ENCODE results near the gene NTF3.

Gene NTF3

DNA sequence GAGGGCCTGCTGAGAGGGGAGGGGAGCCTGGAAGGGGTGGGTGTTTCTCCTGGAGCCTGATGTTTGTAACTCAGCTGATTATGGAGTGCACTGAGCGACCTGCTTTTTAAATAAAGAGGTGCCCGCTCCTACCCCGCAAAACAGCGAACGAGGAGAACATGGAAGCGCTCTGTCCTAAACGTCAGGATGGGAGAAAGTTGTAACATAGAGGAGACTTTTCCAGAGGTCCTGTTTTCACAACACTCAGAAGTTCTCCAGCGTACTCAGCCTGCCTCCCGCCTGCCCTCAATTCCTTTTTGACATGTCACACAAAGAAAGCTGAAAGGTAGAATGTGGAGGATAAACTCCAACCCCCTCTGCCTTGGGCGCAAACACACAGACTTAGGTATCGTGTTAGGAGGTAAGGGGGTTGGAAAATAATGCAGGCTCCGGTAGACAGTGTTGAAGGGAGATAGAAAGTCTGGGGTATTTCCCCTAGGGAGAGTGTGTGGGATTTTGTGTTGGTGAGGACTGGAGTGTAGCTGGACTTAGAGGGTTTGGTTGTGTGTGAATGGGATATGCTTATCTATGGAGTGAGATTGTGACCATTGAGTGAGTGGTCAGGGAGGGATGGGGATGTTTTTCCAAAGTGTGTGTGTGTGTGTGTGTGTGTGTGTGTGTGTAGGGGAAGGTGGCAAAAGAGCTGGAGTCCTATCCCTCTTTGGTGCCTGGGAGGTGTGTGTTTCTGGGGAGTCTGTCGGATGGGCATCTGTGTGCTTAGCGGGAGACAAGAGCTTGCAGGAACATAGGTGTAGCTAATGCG, 2.1 kb downstream of the NTF3 start (continued):
- TF ChIP-seq, protein P1, sequence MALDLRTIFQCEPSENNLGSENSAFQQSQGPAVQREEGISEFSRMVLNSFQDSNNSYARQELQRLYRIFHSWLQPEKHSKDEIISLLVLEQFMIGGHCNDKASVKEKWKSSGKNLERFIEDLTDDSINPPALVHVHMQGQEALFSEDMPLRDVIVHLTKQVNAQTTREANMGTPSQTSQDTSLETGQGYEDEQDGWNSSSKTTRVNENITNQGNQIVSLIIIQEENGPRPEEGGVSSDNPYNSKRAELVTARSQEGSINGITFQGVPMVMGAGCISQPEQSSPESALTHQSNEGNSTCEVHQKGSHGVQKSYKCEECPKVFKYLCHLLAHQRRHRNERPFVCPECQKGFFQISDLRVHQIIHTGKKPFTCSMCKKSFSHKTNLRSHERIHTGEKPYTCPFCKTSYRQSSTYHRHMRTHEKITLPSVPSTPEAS (tag by site-specific recombination; IDR thresholded peaks at IDR 0.05) = peak; percentile 70
- TF ChIP-seq ZNF776 (tag by site-specific recombination; IDR thresholded peaks at IDR 0.05; ENCODE audit: borderline replicate concordance) (no peak), ZNF48 (tag by site-specific recombination; IDR thresholded peaks at IDR 0.05) (no peak), KLF9 (tag by site-specific recombination; IDR thresholded peaks at IDR 0.05; ENCODE audit: low read depth) (no peak), ZNF138 (tag by site-specific recombination; IDR thresholded peaks at IDR 0.05; ENCODE audit: borderline replicate concordance) (no peak), ZNF292 (tag by site-specific recombination; IDR thresholded peaks at IDR 0.05; ENCODE audit: borderline replicate concordance, low read depth) (no peak), ZSCAN23 (tag by site-specific recombination; IDR thresholded peaks at IDR 0.05) (no peak), ZNF324 (tag by site-specific recombination; IDR thresholded peaks at IDR 0.05) (no peak), ZBTB48 (tag by site-specific recombination; IDR thresholded peaks at IDR 0.05) (peak; percentile 35; the same call in 1 of the 2 replicates), ZNF391 (tag by site-specific recombination; IDR thresholded peaks at IDR 0.05; ENCODE audit: borderline replicate concordance, low read depth) (no peak), MZF1 (tag by site-specific recombination; IDR thresholded peaks at IDR 0.05; ENCODE audit: borderline replicate concordance) (no peak), ZNF341 (tag by site-specific recombination; IDR thresholded peaks at IDR 0.05; ENCODE audit: low read depth) (no peak), ZNF677 (tag by site-specific recombination; IDR thresholded peaks at IDR 0.05) (no peak)
- TF ChIP-seq, protein P2, sequence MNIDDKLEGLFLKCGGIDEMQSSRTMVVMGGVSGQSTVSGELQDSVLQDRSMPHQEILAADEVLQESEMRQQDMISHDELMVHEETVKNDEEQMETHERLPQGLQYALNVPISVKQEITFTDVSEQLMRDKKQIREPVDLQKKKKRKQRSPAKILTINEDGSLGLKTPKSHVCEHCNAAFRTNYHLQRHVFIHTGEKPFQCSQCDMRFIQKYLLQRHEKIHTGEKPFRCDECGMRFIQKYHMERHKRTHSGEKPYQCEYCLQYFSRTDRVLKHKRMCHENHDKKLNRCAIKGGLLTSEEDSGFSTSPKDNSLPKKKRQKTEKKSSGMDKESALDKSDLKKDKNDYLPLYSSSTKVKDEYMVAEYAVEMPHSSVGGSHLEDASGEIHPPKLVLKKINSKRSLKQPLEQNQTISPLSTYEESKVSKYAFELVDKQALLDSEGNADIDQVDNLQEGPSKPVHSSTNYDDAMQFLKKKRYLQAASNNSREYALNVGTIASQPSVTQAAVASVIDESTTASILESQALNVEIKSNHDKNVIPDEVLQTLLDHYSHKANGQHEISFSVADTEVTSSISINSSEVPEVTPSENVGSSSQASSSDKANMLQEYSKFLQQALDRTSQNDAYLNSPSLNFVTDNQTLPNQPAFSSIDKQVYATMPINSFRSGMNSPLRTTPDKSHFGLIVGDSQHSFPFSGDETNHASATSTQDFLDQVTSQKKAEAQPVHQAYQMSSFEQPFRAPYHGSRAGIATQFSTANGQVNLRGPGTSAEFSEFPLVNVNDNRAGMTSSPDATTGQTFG (tag by site-specific recombination; IDR thresholded peaks at IDR 0.05; ENCODE audit: borderline replicate concordance) = no peak
- TF ChIP-seq, protein P3, sequence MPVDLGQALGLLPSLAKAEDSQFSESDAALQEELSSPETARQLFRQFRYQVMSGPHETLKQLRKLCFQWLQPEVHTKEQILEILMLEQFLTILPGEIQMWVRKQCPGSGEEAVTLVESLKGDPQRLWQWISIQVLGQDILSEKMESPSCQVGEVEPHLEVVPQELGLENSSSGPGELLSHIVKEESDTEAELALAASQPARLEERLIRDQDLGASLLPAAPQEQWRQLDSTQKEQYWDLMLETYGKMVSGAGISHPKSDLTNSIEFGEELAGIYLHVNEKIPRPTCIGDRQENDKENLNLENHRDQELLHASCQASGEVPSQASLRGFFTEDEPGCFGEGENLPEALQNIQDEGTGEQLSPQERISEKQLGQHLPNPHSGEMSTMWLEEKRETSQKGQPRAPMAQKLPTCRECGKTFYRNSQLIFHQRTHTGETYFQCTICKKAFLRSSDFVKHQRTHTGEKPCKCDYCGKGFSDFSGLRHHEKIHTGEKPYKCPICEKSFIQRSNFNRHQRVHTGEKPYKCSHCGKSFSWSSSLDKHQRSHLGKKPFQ (tag by site-specific recombination; IDR thresholded peaks at IDR 0.05) = no peak
- TF ChIP-seq, protein P4, sequence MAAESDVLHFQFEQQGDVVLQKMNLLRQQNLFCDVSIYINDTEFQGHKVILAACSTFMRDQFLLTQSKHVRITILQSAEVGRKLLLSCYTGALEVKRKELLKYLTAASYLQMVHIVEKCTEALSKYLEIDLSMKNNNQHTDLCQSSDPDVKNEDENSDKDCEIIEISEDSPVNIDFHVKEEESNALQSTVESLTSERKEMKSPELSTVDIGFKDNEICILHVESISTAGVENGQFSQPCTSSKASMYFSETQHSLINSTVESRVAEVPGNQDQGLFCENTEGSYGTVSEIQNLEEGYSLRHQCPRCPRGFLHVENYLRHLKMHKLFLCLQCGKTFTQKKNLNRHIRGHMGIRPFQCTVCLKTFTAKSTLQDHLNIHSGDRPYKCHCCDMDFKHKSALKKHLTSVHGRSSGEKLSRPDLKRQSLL (tag by site-specific recombination; IDR thresholded peaks at IDR 0.05) = no peak
- TF ChIP-seq, protein P5, sequence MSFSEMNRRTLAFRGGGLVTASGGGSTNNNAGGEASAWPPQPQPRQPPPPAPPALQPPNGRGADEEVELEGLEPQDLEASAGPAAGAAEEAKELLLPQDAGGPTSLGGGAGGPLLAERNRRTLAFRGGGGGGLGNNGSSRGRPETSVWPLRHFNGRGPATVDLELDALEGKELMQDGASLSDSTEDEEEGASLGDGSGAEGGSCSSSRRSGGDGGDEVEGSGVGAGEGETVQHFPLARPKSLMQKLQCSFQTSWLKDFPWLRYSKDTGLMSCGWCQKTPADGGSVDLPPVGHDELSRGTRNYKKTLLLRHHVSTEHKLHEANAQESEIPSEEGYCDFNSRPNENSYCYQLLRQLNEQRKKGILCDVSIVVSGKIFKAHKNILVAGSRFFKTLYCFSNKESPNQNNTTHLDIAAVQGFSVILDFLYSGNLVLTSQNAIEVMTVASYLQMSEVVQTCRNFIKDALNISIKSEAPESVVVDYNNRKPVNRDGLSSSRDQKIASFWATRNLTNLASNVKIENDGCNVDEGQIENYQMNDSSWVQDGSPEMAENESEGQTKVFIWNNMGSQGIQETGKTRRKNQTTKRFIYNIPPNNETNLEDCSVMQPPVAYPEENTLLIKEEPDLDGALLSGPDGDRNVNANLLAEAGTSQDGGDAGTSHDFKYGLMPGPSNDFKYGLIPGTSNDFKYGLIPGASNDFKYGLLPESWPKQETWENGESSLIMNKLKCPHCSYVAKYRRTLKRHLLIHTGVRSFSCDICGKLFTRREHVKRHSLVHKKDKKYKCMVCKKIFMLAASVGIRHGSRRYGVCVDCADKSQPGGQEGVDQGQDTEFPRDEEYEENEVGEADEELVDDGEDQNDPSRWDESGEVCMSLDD (tag by site-specific recombination; IDR thresholded peaks at IDR 0.05) = no peak
- TF ChIP-seq, protein P6, sequence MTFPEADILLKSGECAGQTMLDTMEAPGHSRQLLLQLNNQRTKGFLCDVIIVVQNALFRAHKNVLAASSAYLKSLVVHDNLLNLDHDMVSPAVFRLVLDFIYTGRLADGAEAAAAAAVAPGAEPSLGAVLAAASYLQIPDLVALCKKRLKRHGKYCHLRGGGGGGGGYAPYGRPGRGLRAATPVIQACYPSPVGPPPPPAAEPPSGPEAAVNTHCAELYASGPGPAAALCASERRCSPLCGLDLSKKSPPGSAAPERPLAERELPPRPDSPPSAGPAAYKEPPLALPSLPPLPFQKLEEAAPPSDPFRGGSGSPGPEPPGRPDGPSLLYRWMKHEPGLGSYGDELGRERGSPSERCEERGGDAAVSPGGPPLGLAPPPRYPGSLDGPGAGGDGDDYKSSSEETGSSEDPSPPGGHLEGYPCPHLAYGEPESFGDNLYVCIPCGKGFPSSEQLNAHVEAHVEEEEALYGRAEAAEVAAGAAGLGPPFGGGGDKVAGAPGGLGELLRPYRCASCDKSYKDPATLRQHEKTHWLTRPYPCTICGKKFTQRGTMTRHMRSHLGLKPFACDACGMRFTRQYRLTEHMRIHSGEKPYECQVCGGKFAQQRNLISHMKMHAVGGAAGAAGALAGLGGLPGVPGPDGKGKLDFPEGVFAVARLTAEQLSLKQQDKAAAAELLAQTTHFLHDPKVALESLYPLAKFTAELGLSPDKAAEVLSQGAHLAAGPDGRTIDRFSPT (tag by site-specific recombination; IDR thresholded peaks at IDR 0.05) = no peak
